NT2/D1 (cell line): ENCODE data around the gene SND1.

ENCODE experiments used
- SUZ12 ChIP-seq: IDR thresholded peaks from 2 replicates; pipeline ENCODE4 v1.6.1; 2011; ENCODE audit not compliant: insufficient read length, insufficient read depth; ENCODE audit errors: extremely low read depth
- YY1 ChIP-seq: IDR thresholded peaks from 2 replicates; pipeline ENCODE4 v1.6.1; 2011; ENCODE audit not compliant: insufficient read length, insufficient read depth
- ZNF274 ChIP-seq: IDR thresholded peaks from 2 replicates; pipeline ENCODE4 v1.6.1; 2011; ENCODE audit warnings: mild to moderate bottlenecking, low read depth, low read length

GRCh38 chr7:127848241-127848640, 196.2 kb downstream of the SND1 start:
- TF ChIP-seq SUZ12: no peak
- no peak for TF ChIP-seq YY1
- TF ChIP-seq ZNF274: no peak
